ENCODE results near the gene DMAC2.
"Not testable (repeated sequence)": the region's sequence is repeated elsewhere in the genome, so short reads cannot be mapped to it uniquely, and the experiment has no call there.

Gene DMAC2

GRCh38 chr19:41442473-41443355 is 3.0 kb upstream of the DMAC2 start, which contains the start of gene ERICH4:
ERICH4 (plus strand) TSS chr19:41443156; CDS start chr19:41443170, 14 bp downstream.
- DNase-seq = no peak

- DNase-seq = no peak
Measured at GRCh38 chr19:41441321-41441945, 1.7 kb upstream of the DMAC2 start.

- no peak for DNase-seq
Measured at GRCh38 chr19:41437944-41438574, 1.7 kb downstream of the DMAC2 start.

GRCh38 chr19:41436674-41436951 is 3.1 kb downstream of the DMAC2 start:
- no peak for DNase-seq

GRCh38 chr19:41435936-41436673 is 3.6 kb downstream of the DMAC2 start:
- no peak for DNase-seq

- DNase-seq = not testable (repeated sequence)
Measured at GRCh38 chr19:41435376-41435775, 4.3 kb downstream of the DMAC2 start.

GRCh38 chr19:41434450-41434849 is 5.3 kb downstream of the DMAC2 start:
- no peak for DNase-seq

- DNase-seq = no peak
Measured at GRCh38 chr19:41433171-41433570, 6.5 kb downstream of the DMAC2 start.

- no peak for DNase-seq
Measured at GRCh38 chr19:41431426-41432386, 8.0 kb downstream of the DMAC2 start.

GRCh38 chr19:41430922-41431321 is 8.8 kb downstream of the DMAC2 start:
- DNase-seq = peak; percentile 37

GRCh38 chr19:41428481-41428859 is 11.2 kb downstream of the DMAC2 start:
- no peak for DNase-seq

- DNase-seq = no peak
Measured at GRCh38 chr19:41427647-41428480, 11.8 kb downstream of the DMAC2 start.

- peak; percentile 55 for DNase-seq
Measured at GRCh38 chr19:41426952-41427646, 12.6 kb downstream of the DMAC2 start, which contains the start of gene B3GNT8. B3GNT8 (minus strand) TSS chr19:41427374; CDS start chr19:41426778, 596 bp downstream.

- DNase-seq = no peak
Measured at GRCh38 chr19:41426116-41426841, 13.4 kb downstream of the DMAC2 start.

- DNase-seq = no peak
Measured at GRCh38 chr19:41425174-41426115, 14.3 kb downstream of the DMAC2 start.

GRCh38 chr19:41424335-41425173 is 15.2 kb downstream of the DMAC2 start:
- DNase-seq = no peak

- no peak for DNase-seq
Measured at GRCh38 chr19:41422955-41423354, 16.8 kb downstream of the DMAC2 start.

All from NCI-H2107 (cell line).